K562 (cell line): Measurements from ENCODE around the gene PPP2R3B. TPM values are rescaled to one million over a fixed set of nuclear protein-coding genes. Genes with fewer than 3 reads are reported as not detected.

Source experiments
- ATAC-seq: fragments of 200-7000 bp; cut with Tn5 transposase; 3 replicates; pipeline ENCODE4 v1.9.1; 2020; ENCODE audit warnings: moderate library complexity
- BruUV-seq: library from RNA; stranded (reverse); fragments of 400-500 nt; replicated peaks from 2 replicates; lab custom pipeline; 2021; lab: Mats Ljungman, UMichigan
- CTCF ChIA-PET: fragments of 300-600 bp; formaldehyde crosslinking; extraction: SDS; loops from one replicate; lab custom pipeline; 2021; ENCODE audit warnings: low intra/inter-chr PET ratio; lab: Yijun Ruan, JAX
- POLR2A ChIA-PET: fragments of 300-600, 350-650 bp; sonication (Branson Sonifier 250); formaldehyde crosslinking; extraction: SDS; loops from one replicate; lab custom pipeline; 2021; ENCODE audit warnings: antibody characterized with exemption, inconsistent platforms; lab: Yijun Ruan, JAX
- DNase-seq, 4 experiments: peaks; one replicate each; pipeline versions ENCODE4 v3.0.0 to v3.0.0-alpha.2; 2011 to 2018; ENCODE audit warnings: low spot score in 3 of 4, mixed read lengths in 3 of 4; ENCODE audit errors: extremely low read depth in 1 of 4
- FAIRE-seq: peaks from 2 replicates; lab custom pipeline; 2011; peaks lifted over from hg19 to GRCh38; lab: Jason Lieb, UNC
- H2AFZ ChIP-seq: 2 replicates; pipeline ENCODE4 v1.6.0; 2011; ENCODE audit warnings: low read depth, low read length, control low read depth, inconsistent platforms
- H3K27ac ChIP-seq: fragments of 200-600 bp; 3 replicates; pipeline ENCODE4 v1.8.0; 2011; ENCODE audit warnings: low read depth, mild to moderate bottlenecking, control low read depth, inconsistent platforms, low read length, moderate library complexity, mixed read lengths; ENCODE audit errors: extremely low read depth
- H3K27me3 ChIP-seq, 2 experiments: fragments of 300-600 bp in 1 of 2; 2 replicates in 1 of 2; 3 replicates in 1 of 2; pipeline versions ENCODE4 v1.6.0 to v1.8.0; 2011; ENCODE audit warnings: inconsistent platforms in 2 of 2, low read length in 2 of 2, mild to moderate bottlenecking in 1 of 2, mixed read lengths in 1 of 2, moderate library complexity in 1 of 2; ENCODE audit not compliant: control insufficient read depth in 2 of 2, insufficient read depth in 2 of 2
- H3K36me3 ChIP-seq: fragments of 300-600 bp; 3 replicates; pipeline ENCODE4 v1.8.0; 2011; ENCODE audit warnings: mild to moderate bottlenecking, low read length, inconsistent platforms; ENCODE audit not compliant: control insufficient read depth, insufficient read depth
- H3K4me1 ChIP-seq, 2 experiments: fragments of 200-600 bp in 1 of 2; replicated peaks in 1 of 2; 2 replicates in 1 of 2; 3 replicates in 1 of 2; pipeline versions ENCODE4 v1.5.1 to v1.8.0; 2011; ENCODE audit warnings: inconsistent platforms in 2 of 2, low read length in 2 of 2, mild to moderate bottlenecking in 1 of 2, mixed read lengths in 1 of 2, moderate library complexity in 1 of 2; ENCODE audit not compliant: control insufficient read depth in 2 of 2, insufficient read depth in 2 of 2
- H3K4me2 ChIP-seq: 2 replicates; pipeline ENCODE4 v1.6.1; 2011; ENCODE audit warnings: low read length, control low read depth, inconsistent platforms, mixed read lengths; ENCODE audit not compliant: insufficient read depth
- H3K4me3 ChIP-seq: fragments of 200-600 bp; sonication (generic), shearing (Covaris generic); 2 replicates; pipeline ENCODE4 v1.5.1; 2016; ENCODE audit warnings: control low read depth, inconsistent platforms
- H3K79me2 ChIP-seq: fragments of 200-600 bp; 3 replicates; pipeline ENCODE4 v1.8.0; 2011; ENCODE audit warnings: low read length, inconsistent platforms; ENCODE audit not compliant: control insufficient read depth, insufficient read depth
- H3K9ac ChIP-seq, 2 experiments: 2 replicates each; pipeline versions ENCODE4 v1.6.0 to v1.6.1; 2011; ENCODE audit warnings: low read depth in 2 of 2, low read length in 2 of 2, control low read depth in 1 of 2, inconsistent platforms in 1 of 2, mild to moderate bottlenecking in 1 of 2, mixed read lengths in 1 of 2; ENCODE audit not compliant: insufficient read depth in 1 of 2
- H3K9me1 ChIP-seq: one replicate; pipeline ENCODE4 v1.6.0; 2011; ENCODE audit warnings: inconsistent platforms, mild to moderate bottlenecking, low read length, moderate library complexity; ENCODE audit not compliant: control insufficient read depth, insufficient read depth
- H3K9me3 ChIP-seq: replicated peaks from 2 replicates; pipeline ENCODE4 v1.5.1; 2011; ENCODE audit warnings: low read depth, low read length, inconsistent platforms; ENCODE audit not compliant: control insufficient read depth, insufficient read depth
- H4K20me1 ChIP-seq: replicated peaks from 2 replicates; pipeline ENCODE4 v1.6.1; 2011; ENCODE audit warnings: low read length, inconsistent platforms, mixed read lengths; ENCODE audit not compliant: control insufficient read depth, insufficient read depth
- ATF2 ChIP-seq: sonication (generic); formaldehyde crosslinking; IDR thresholded peaks from 2 replicates; pipeline ENCODE4 v1.8.1; 2022; ENCODE audit warnings: missing genetic modification reagents
- CREM ChIP-seq: IDR thresholded peaks from 2 replicates; pipeline ENCODE4 v1.6.1; 2014; ENCODE audit warnings: antibody characterized with exemption, low read depth
- DEAF1 ChIP-seq: fragments of 450-650 bp; formaldehyde crosslinking; IDR thresholded peaks from 2 replicates; pipeline ENCODE4 v1.4.0; 2020; ENCODE audit warnings: mild to moderate bottlenecking, moderate library complexity
- DNMT1 ChIP-seq: fragments of 450-650 bp; IDR thresholded peaks from 2 replicates; pipeline ENCODE4 v1.6.1; 2016; ENCODE audit warnings: antibody characterized with exemption, mild to moderate bottlenecking
- FOXA1 ChIP-seq: fragments of 450-650 bp; IDR thresholded peaks from 2 replicates; pipeline ENCODE4 v1.6.1; 2016; ENCODE audit warnings: mild to moderate bottlenecking, borderline replicate concordance
- FOXK2 ChIP-seq, 2 experiments: fragments of 450-650 bp; IDR thresholded peaks in 1 of 2; conservative IDR thresholded peaks in 1 of 2; 2 replicates each; pipeline ENCODE4 v1.6.1; 2016; ENCODE audit warnings: low read depth in 2 of 2, mild to moderate bottlenecking in 1 of 2
- NCOA1 ChIP-seq: fragments of 450-650 bp; IDR thresholded peaks from 2 replicates; pipeline ENCODE4 v1.6.1; 2016; ENCODE audit warnings: low read depth
- NR0B1 ChIP-seq: fragments of 450-650 bp; IDR thresholded peaks from one replicate; pipeline ENCODE4 v1.6.1; 2018; ENCODE audit warnings: mild to moderate bottlenecking, moderate library complexity; ENCODE audit not compliant: partially characterized antibody
- PTRF ChIP-seq: fragments of 450-650 bp; IDR thresholded peaks from 2 replicates; pipeline ENCODE4 v1.6.1; 2016; ENCODE audit warnings: mild to moderate bottlenecking, missing genetic modification characterization, missing compliant biosample characterization
- SAFB ChIP-seq: fragments of 200-400 bp; formaldehyde crosslinking; IDR thresholded peaks from 2 replicates; pipeline ENCODE4 v1.6.1; 2017; ENCODE audit warnings: low read depth, low read length, borderline replicate concordance
- SMARCB1 ChIP-seq: IDR thresholded peaks from 2 replicates; pipeline ENCODE4 v1.6.1; 2011; ENCODE audit warnings: improper control_type of control experiment, low read depth; ENCODE audit not compliant: insufficient read length
- TARDBP ChIP-seq: fragments of 450-650 bp; IDR thresholded peaks from 2 replicates; pipeline ENCODE4 v1.6.1; 2016
- THRA ChIP-seq: fragments of 450-650 bp; IDR thresholded peaks from 2 replicates; pipeline ENCODE4 v1.6.1; 2017; ENCODE audit warnings: mild to moderate bottlenecking, moderate library complexity
- ZKSCAN3 ChIP-seq: fragments of 250-450 bp; sonication (Bioruptor Pico); IDR thresholded peaks from 2 replicates; pipeline ENCODE4 v1.4.0; 2020
- ZNF512 ChIP-seq: IDR thresholded peaks from 2 replicates; pipeline ENCODE4 v1.6.1; 2016; ENCODE audit warnings: missing genetic modification characterization, missing compliant biosample characterization
- WGBS: fragments of 100-300 bp; shearing (Covaris generic); methylation state at CpG from one replicate; pipeline ENCODE4 v1.1.6; 2016; ENCODE audit warnings: low coverage, mixed read lengths; ENCODE audit not compliant: insufficient coverage; ENCODE audit errors: missing lambda C conversion rate; 5-methylcytosine and 5-hydroxymethylcytosine counted together
- in situ Hi-C: fragments of 300-500 bp; cut with MboI; formaldehyde crosslinking; loops from 4 replicates; pipeline ENCODE4 v1.15.0; 2018; ENCODE audit warnings: inconsistent platforms, mixed read lengths
- intact Hi-C: fragments of 100-400 bp; cut with micrococcal nuclease; formaldehyde crosslinking; loops from 2 replicates; pipeline ENCODE4 v1.14.2; 2022
- polyA plus RNA-seq, 8 experiments: library from polyadenylated mRNA; depleted of rRNA in 4 of 8; stranded (reverse) in 5 of 8; unstranded in 3 of 8; fragments of >200 nt; fragmentation: Nextera tagmentation in 2 of 8; fragmentation: Illumina TruSeq in 1 of 8; extraction: Ambion mirVana in 2 of 8; extraction: Trizol in 1 of 8; gene quantifications; 2 replicates each; pipeline versions ENCODE4 v1.2.1 to v1.2.3, GENCODE V29; 2011 to 2014; ENCODE audit warnings: inconsistent platforms in 1 of 8, missing spikeins in 1 of 8
- total RNA-seq, 7 experiments: library from RNA; depleted of rRNA in 6 of 7; stranded (reverse); fragments of >200 nt in 6 of 7; fragmentation: Illumina TruSeq in 2 of 7; extraction: Trizol in 2 of 7; gene quantifications; 2 replicates each; pipeline versions ENCODE4 v1.2.1 to v1.2.3, GENCODE V29; 2011 to 2021; ENCODE audit warnings: low replicate concordance in 1 of 7

The PPP2R3B gene
- total and polyA plus RNA-seq, 9 of the 15 experiments (the other 6 are each of a cell fraction or from before 2014, with no cell fraction given), result 0.04 to 18.2 (median 8.2) TPM; not detected in 1

GRCh38 chrX:318068-318738, 68.5 kb downstream of the PPP2R3B start:
- H3K9ac ChIP-seq, result peak overlapping the region; percentile 68 to 96; a peak in 3 of 4 replicates
- peaks cover 5 to 34% of the 10 kb centered on the region in 2 experiments; a peak in 4 of 5 replicates for H3K4me1 ChIP-seq
- CTCF ChIA-PET, result no interaction called here
- no peaks in the 10 kb centered on the region for H3K27me3 ChIP-seq
- BruUV-seq, result no TSS peak
- peak overlapping the region; percentile 76; the same call in 1 of the 2 replicates for H3K4me2 ChIP-seq
- in situ Hi-C loops, result no loop called here
- no peaks in the 10 kb centered on the region for H3K9me1 ChIP-seq
- H3K4me3 ChIP-seq, result peak overlapping the region; percentile 75
- DNase-seq (peak; percentile 69 to 98 (median 79)), FAIRE-seq (no peak), ATAC-seq (peak; percentile 86)
- 0% methylated on average over 20 of the region's 61 CpGs for WGBS
- intact Hi-C loops, result loop anchor here (1.0 kb wide), 1 partner anchor 35 kb away; no protein-coding TSS in a partner anchor
- H3K79me2 ChIP-seq, result peaks cover 30% of the 10 kb centered on the region
- H3K36me3 ChIP-seq, result peaks cover 27% of the 10 kb centered on the region; the same call in 2 of the 3 replicates
- POLR2A ChIA-PET, result no interaction called here
- H3K9me3 ChIP-seq, result no peaks in the 10 kb centered on the region
- H3K27ac ChIP-seq, result peak overlapping the region; percentile 94
- H4K20me1 ChIP-seq, result no peaks in the 10 kb centered on the region
- peak overlapping the region; percentile 70; the same call in 1 of the 2 replicates for H2AFZ ChIP-seq
- TF ChIP-seq THRA (no peak), DEAF1 (no peak), DNMT1 (no peak), ZKSCAN3 (no peak), SMARCB1 (no peak), FOXK2 (conservative IDR thresholded peaks at IDR 0.05 in 1 of 2, IDR thresholded peaks at IDR 0.05 in 1 of 2; ENCODE audit: low read depth in 2 of 2) (no peak), TARDBP (no peak), SAFB (no peak), ZNF512 (no peak), ATF2 (CRISPR knock-in tag) (no peak), PTRF (tag) (no peak), CREM (peak; percentile 49; the same call in 1 of the 2 replicates), FOXA1 (no peak), NCOA1 (no peak), NR0B1 (no peak)
